ENCODE data around the gene TTC7B. TPM values are rescaled to one million over a fixed set of nuclear protein-coding genes. Genes with fewer than 3 reads are reported as not detected.

TTC7B gene
- total and polyA plus RNA-seq, 2 of the 8 experiments (the other 6 are each of a cell fraction or from before 2014, with no cell fraction given): 23.7 to 34.0 TPM

GRCh38 chr14:90758959-90759358 is 57.3 kb downstream of the TTC7B start (continued):
- no peak for TF ChIP-seq RFX5 (IDR thresholded peaks at IDR 0.05; ENCODE audit: borderline replicate concordance, low read depth, low read length)
- no peak for TF ChIP-seq FOSL1 (IDR thresholded peaks at IDR 0.05; ENCODE audit: insufficient read depth, low read depth, low read length)
- no peak for TF ChIP-seq TAF1 (IDR thresholded peaks at IDR 0.05; ENCODE audit: low read depth, low read length)
- TF ChIP-seq POLR2A (IDR thresholded peaks at IDR 0.05; ENCODE audit: control extremely low read depth in 1 of 2, low read depth in 2 of 2, low read length in 2 of 2): no peak
- no peak for TF ChIP-seq RNF2 (IDR thresholded peaks at IDR 0.05; ENCODE audit: borderline replicate concordance, low read depth, low read length, missing control alignments, poor library complexity, severe bottlenecking)
